IPS DF 6.9 (cell line): ENCODE measurements around the gene MOV10.

Experiments used
- DNase-seq: peaks from one replicate; pipeline ENCODE4 v3.0.0-alpha.2; 2013; ENCODE audit warnings: low read depth, low spot score
- H3K27ac ChIP-seq: one replicate; pipeline ENCODE4 v1.5.1; 2013; ENCODE audit warnings: low read length, control low read depth
- H3K27me3 ChIP-seq: 2 replicates; pipeline ENCODE4 v1.6.1; 2013; ENCODE audit warnings: mild to moderate bottlenecking, low read length; ENCODE audit not compliant: control insufficient read depth, insufficient read depth
- H3K36me3 ChIP-seq: 2 replicates; pipeline ENCODE4 v1.6.1; 2013; ENCODE audit warnings: low read length; ENCODE audit not compliant: control insufficient read depth, insufficient read depth
- H3K4me1 ChIP-seq: 2 replicates; pipeline ENCODE4 v1.6.1; 2013; ENCODE audit warnings: low read length; ENCODE audit not compliant: control insufficient read depth, insufficient read depth
- H3K4me3 ChIP-seq: 2 replicates; pipeline ENCODE4 v1.5.1; 2013; ENCODE audit warnings: mild to moderate bottlenecking, low read length
- H3K9me3 ChIP-seq: 2 replicates; pipeline ENCODE4 v1.6.1; 2013; ENCODE audit warnings: low read length, inconsistent platforms; ENCODE audit not compliant: control insufficient read depth, insufficient read depth
- WGBS: extraction: QIAGEN DNeasy Blood & Tissue Kit; methylation state at CpG from one replicate; pipeline ENCODE4 v1.1.7; 2013; ENCODE audit warnings: mixed read lengths, missing lambda C conversion rate; ENCODE audit not compliant: insufficient read length, insufficient coverage; 5-methylcytosine and 5-hydroxymethylcytosine counted together

The MOV10 gene

GRCh38 chr1:112731451-112731850 lies 57.0 kb downstream of the MOV10 start:
- Histone ChIP-seq H3K27ac (no peak overlapping the region), H3K36me3 (no peaks in the 10 kb centered on the region), H3K4me1 (no peaks in the 10 kb centered on the region), H3K9me3 (no peaks in the 10 kb centered on the region), H3K4me3 (no peak overlapping the region), H3K27me3 (no peaks in the 10 kb centered on the region)
- no CpG with 5 or more reads among the region's 1 CpG for WGBS
- no peak for DNase-seq

DNA sequence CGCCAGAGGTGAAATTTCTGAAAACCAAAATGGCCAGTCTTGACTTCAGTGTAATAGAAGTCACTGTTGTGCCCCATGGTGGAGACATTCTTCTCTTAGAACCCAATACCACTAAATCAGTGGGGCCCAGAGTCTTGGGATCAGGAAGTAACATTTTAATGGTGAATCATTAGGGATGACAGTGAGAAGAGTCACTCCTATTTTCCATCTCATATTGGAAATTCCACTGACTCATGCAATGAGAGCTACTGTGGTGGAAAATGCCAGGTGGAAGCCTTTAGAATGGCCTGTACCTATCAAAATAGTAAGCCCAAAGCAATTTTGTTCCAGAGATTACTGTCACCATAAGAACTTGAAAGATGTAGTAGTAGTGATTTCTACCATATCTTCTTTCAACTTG lies 61.3 kb downstream of the MOV10 start:
- no peaks in the 10 kb centered on the region for H3K27me3 ChIP-seq
- no peaks in the 10 kb centered on the region for H3K9me3 ChIP-seq
- no peak for DNase-seq
- no CpG with 5 or more reads among the region's 1 CpG for WGBS
- H3K27ac ChIP-seq: no peak overlapping the region
- H3K36me3 ChIP-seq: no peaks in the 10 kb centered on the region
- no peak overlapping the region for H3K4me3 ChIP-seq
- no peaks in the 10 kb centered on the region for H3K4me1 ChIP-seq

- Histone ChIP-seq H3K36me3 (no peaks in the 10 kb centered on the region), H3K4me1 (no peaks in the 10 kb centered on the region), H3K27me3 (no peaks in the 10 kb centered on the region), H3K4me3 (no peak overlapping the region), H3K9me3 (no peaks in the 10 kb centered on the region), H3K27ac (no peak overlapping the region)
- no peak for DNase-seq
- no CpG with 5 or more reads among the region's 3 CpGs for WGBS
Measured at GRCh38 chr1:112737573-112737972, 63.1 kb downstream of the MOV10 start.

GRCh38 chr1:112743174-112744008 lies 68.9 kb downstream of the MOV10 start:
- Histone ChIP-seq H3K36me3 (no peaks in the 10 kb centered on the region), H3K9me3 (no peaks in the 10 kb centered on the region), H3K4me3 (peak overlapping the region; percentile 13; the same call in 1 of the 2 replicates), H3K27ac (no peak overlapping the region), H3K4me1 (no peaks in the 10 kb centered on the region), H3K27me3 (peaks cover 9% of the 10 kb centered on the region; the same call in 1 of the 2 replicates)
- no peak for DNase-seq
- no CpG with 5 or more reads among the region's 54 CpGs for WGBS

GRCh38 chr1:112744009-112744578 lies 69.6 kb downstream of the MOV10 start:
- no peaks in the 10 kb centered on the region for H3K9me3 ChIP-seq
- no peaks in the 10 kb centered on the region for H3K36me3 ChIP-seq
- H3K4me3 ChIP-seq: peak overlapping the region; percentile 13; the same call in 1 of the 2 replicates
- H3K27me3 ChIP-seq: peaks cover 9% of the 10 kb centered on the region; the same call in 1 of the 2 replicates
- no peak overlapping the region for H3K27ac ChIP-seq
- no CpG with 5 or more reads among the region's 58 CpGs for WGBS
- no peaks in the 10 kb centered on the region for H3K4me1 ChIP-seq
- no peak for DNase-seq

- no peaks in the 10 kb centered on the region for H3K9me3 ChIP-seq
Measured at GRCh38 chr1:112748396-112748795, 73.9 kb downstream of the MOV10 start.

More at GRCh38 chr1:112748396-112748795, 73.9 kb downstream of the MOV10 start:
- Histone ChIP-seq H3K4me3 (no peak overlapping the region), H3K36me3 (no peaks in the 10 kb centered on the region), H3K27me3 (peaks cover 9% of the 10 kb centered on the region; the same call in 1 of the 2 replicates), H3K4me1 (no peaks in the 10 kb centered on the region), H3K27ac (no peak overlapping the region)
- DNase-seq: no peak
- no CpG with 5 or more reads among the region's 12 CpGs for WGBS
